Left lung (tissue), 10 donors: Measurements from ENCODE around the gene DGUOK. TPM values are rescaled to one million over a fixed set of nuclear protein-coding genes. Genes with fewer than 3 reads are reported as not detected.
"Not testable (repeated sequence)": the region's sequence is repeated elsewhere in the genome, so short reads cannot be mapped to it uniquely, and the experiment has no call there.

Experiments
- ATAC-seq: fragments of 200-7000 bp; cut with Tn5 transposase; one replicate; pipeline ENCODE4 v1.9.1; 2020; ENCODE audit warnings: moderate library complexity
- DNase-seq, 4 donors: peaks; one replicate each; pipeline ENCODE4 v3.0.0-alpha.2; 2013 to 2020
- H3K27ac ChIP-seq, 2 donors: fragments of 200-600 bp; sonication (generic) in 1 of 2; one replicate each; pipeline versions ENCODE4 v1.5.0 to v1.8.0; 2020 to 2021
- H3K27me3 ChIP-seq, 2 donors: fragments of 200-600 bp; sonication (generic) in 1 of 2; one replicate each; pipeline versions ENCODE4 v1.5.0 to v1.8.0; 2020 to 2021
- H3K36me3 ChIP-seq, 2 donors: fragments of 200-600 bp; sonication (generic) in 1 of 2; one replicate each; pipeline versions ENCODE4 v1.5.0 to v1.8.0; 2020 to 2021
- H3K4me1 ChIP-seq, 2 donors: fragments of 200-600 bp; one replicate each; pipeline ENCODE4 v1.8.0; 2021
- H3K4me3 ChIP-seq, 2 donors: fragments of 200-600 bp; sonication (generic) in 1 of 2; one replicate each; pipeline versions ENCODE4 v1.5.0 to v1.8.0; 2020 to 2021; ENCODE audit warnings: mild to moderate bottlenecking in 1 of 2
- H3K9me3 ChIP-seq, 2 donors: fragments of 200-600 bp; sonication (generic) in 1 of 2; one replicate each; pipeline versions ENCODE4 v1.5.0 to v1.8.0; 2020 to 2021
- intact Hi-C, 2 donors: fragments of 100-400 bp; cut with DNase I; formaldehyde crosslinking; loops; one replicate each; pipeline versions ENCODE4 v1.11.2 to v1.14.2; 2022
- polyA plus RNA-seq, 6 donors: library from polyadenylated mRNA; unstranded; fragments of 120-200 nt; gene quantifications; one replicate each; pipeline ENCODE4 v1.2.1, GENCODE V29; 2013; ENCODE audit not compliant: insufficient read length in 6 of 6
- total RNA-seq, 2 donors: library from RNA; stranded (reverse); fragmentation: NEBNext Ultra II Directional; extraction: Animal tissue kit (Norgen Biotek cat#: 25700); gene quantifications; one replicate each; pipeline ENCODE4 v1.2.1, GENCODE V29; 2021
- TF ChIP-seq, protein P1 (sequence below), 2 donors: fragments of 200-600 bp; sonication (generic) in 1 of 2; IDR thresholded peaks; one replicate each; pipeline versions ENCODE4 v1.5.0 to v1.8.0; 2021; ENCODE audit warnings: antibody characterized with exemption in 2 of 2
- donor health status: DM: no; HTN: yes; CAD: no.
- donor health status: DM: no; HTN: no; CAD: no.

The DGUOK gene
- total and polyA plus RNA-seq, 8 donors: 32.1 to 64.5 (median 60.3) TPM

GRCh38 chr2:73939419-73939818 is 12.7 kb downstream of the DGUOK start:
- peak in 1 of 4 donors; percentile 67 for DNase-seq
- peak; percentile 96 for ATAC-seq
- Histone ChIP-seq H3K36me3 (peaks cover 0 to 19% of the 10 kb centered on the region in 2 donors), H3K27me3 (no peaks in the 10 kb centered on the region), H3K4me3 (no peak overlapping the region), H3K4me1 (peaks cover 10 to 12% of the 10 kb centered on the region in 2 donors), H3K27ac (no peak overlapping the region), H3K9me3 (no peaks in the 10 kb centered on the region)
- TF ChIP-seq, protein P1, sequence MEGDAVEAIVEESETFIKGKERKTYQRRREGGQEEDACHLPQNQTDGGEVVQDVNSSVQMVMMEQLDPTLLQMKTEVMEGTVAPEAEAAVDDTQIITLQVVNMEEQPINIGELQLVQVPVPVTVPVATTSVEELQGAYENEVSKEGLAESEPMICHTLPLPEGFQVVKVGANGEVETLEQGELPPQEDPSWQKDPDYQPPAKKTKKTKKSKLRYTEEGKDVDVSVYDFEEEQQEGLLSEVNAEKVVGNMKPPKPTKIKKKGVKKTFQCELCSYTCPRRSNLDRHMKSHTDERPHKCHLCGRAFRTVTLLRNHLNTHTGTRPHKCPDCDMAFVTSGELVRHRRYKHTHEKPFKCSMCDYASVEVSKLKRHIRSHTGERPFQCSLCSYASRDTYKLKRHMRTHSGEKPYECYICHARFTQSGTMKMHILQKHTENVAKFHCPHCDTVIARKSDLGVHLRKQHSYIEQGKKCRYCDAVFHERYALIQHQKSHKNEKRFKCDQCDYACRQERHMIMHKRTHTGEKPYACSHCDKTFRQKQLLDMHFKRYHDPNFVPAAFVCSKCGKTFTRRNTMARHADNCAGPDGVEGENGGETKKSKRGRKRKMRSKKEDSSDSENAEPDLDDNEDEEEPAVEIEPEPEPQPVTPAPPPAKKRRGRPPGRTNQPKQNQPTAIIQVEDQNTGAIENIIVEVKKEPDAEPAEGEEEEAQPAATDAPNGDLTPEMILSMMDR (IDR thresholded peaks at IDR 0.05): peak in 1 of 2 donors; percentile 14
- intact Hi-C loops: no loop called here

- ATAC-seq, intact Hi-C loops, H3K4me3 ChIP-seq, H3K27ac ChIP-seq, DNase-seq, H3K9me3 ChIP-seq, H3K27me3 ChIP-seq: not testable (repeated sequence)
- peaks cover 0 to 19% of the 10 kb centered on the region in 2 donors for H3K36me3 ChIP-seq
- H3K4me1 ChIP-seq: peaks cover 10 to 12% of the 10 kb centered on the region in 2 donors
Measured at GRCh38 chr2:73940066-73940465, 13.4 kb downstream of the DGUOK start.

DNA sequence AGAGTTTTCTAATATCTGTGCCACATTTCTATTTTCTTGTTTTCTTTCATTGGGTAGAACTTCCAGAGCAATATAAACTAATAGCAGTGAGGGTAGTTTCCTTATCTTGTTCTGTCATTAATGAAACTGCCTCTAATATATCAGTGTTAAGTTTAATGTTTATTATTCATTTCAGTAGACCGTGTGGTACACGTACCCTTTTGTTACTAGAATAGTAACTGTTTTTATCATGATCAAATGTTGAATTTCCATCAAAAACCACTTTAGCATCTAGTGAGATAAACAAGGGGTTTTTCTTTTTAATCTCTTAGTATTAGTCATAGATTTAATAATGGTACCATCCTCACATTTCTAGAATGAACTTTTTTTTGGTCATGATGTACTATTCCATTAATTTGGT is 16.0 kb downstream of the DGUOK start:
- no peak overlapping the region for H3K4me3 ChIP-seq
- no peak overlapping the region for H3K27ac ChIP-seq
- no peaks in the 10 kb centered on the region for H3K27me3 ChIP-seq
- H3K4me1 ChIP-seq: peaks cover 4 to 10% of the 10 kb centered on the region in 2 donors
- peaks cover 0 to 37% of the 10 kb centered on the region in 2 donors for H3K36me3 ChIP-seq
- no peak for ATAC-seq
- intact Hi-C loops: no loop called here
- DNase-seq: no peak
- no peaks in the 10 kb centered on the region for H3K9me3 ChIP-seq
- TF ChIP-seq, protein P1 (IDR thresholded peaks at IDR 0.05): no peak

- peaks cover 4 to 25% of the 10 kb centered on the region in 2 donors for H3K4me1 ChIP-seq
- no peaks in the 10 kb centered on the region for H3K9me3 ChIP-seq
- no peak overlapping the region for H3K4me3 ChIP-seq
- DNase-seq (no peak), ATAC-seq (no peak)
- no peak overlapping the region for H3K27ac ChIP-seq
- peaks cover 0 to 50% of the 10 kb centered on the region in 2 donors for H3K36me3 ChIP-seq
- no peaks in the 10 kb centered on the region for H3K27me3 ChIP-seq
- intact Hi-C loops: no loop called here
- TF ChIP-seq, protein P1 (IDR thresholded peaks at IDR 0.05): no peak
Measured at GRCh38 chr2:73944714-73945113, 18.0 kb downstream of the DGUOK start.

- peaks cover 0 to 61% of the 10 kb centered on the region in 2 donors for H3K36me3 ChIP-seq
Measured at GRCh38 chr2:73946215-73946614, 19.5 kb downstream of the DGUOK start.

More at GRCh38 chr2:73946215-73946614, 19.5 kb downstream of the DGUOK start:
- Histone ChIP-seq H3K27me3 (no peaks in the 10 kb centered on the region), H3K9me3 (no peaks in the 10 kb centered on the region), H3K27ac (no peak overlapping the region), H3K4me1 (peaks cover 0 to 40% of the 10 kb centered on the region in 2 donors), H3K4me3 (no peak overlapping the region)
- intact Hi-C loops: no loop called here
- TF ChIP-seq, protein P1 (IDR thresholded peaks at IDR 0.05): no peak
- ATAC-seq (no peak), DNase-seq (no peak)
